Aorta (tissue), 5 donors: ENCODE measurements around the gene SPAG9. TPM values are rescaled to one million over a fixed set of nuclear protein-coding genes. Genes with fewer than 3 reads are reported as not detected.

ENCODE experiments used
- ATAC-seq: fragments of 200-7000 bp; cut with Tn5 transposase; one replicate; pipeline ENCODE4 v1.9.1; 2022; ENCODE audit warnings: moderate library complexity; ENCODE audit not compliant: low FRiP score
- DNase-seq, 2 donors: peaks; one replicate each; pipeline ENCODE4 v3.0.0-alpha.2; 2020
- H3K27ac ChIP-seq, 2 donors: one replicate each; pipeline ENCODE4 v1.5.1; 2013; ENCODE audit warnings: low read length in 2 of 2, mild to moderate bottlenecking in 2 of 2, moderate library complexity in 2 of 2, control low read depth in 1 of 2, inconsistent platforms in 1 of 2, low read depth in 1 of 2
- H3K27me3 ChIP-seq, 2 donors: one replicate each; pipeline ENCODE4 v1.6.1; 2013; ENCODE audit warnings: control low read depth in 1 of 2, low read length in 1 of 2, mild to moderate bottlenecking in 1 of 2, moderate library complexity in 1 of 2; ENCODE audit not compliant: insufficient read depth in 2 of 2, control insufficient read depth in 1 of 2
- H3K36me3 ChIP-seq, 2 donors: one replicate each; pipeline ENCODE4 v1.6.1; 2013; ENCODE audit warnings: control low read depth in 1 of 2, low read length in 1 of 2, mild to moderate bottlenecking in 1 of 2; ENCODE audit not compliant: insufficient read depth in 2 of 2, control insufficient read depth in 1 of 2
- H3K4me1 ChIP-seq, 2 donors: one replicate each; pipeline ENCODE4 v1.6.1; 2013; ENCODE audit warnings: low read length in 2 of 2, control low read depth in 1 of 2, mild to moderate bottlenecking in 1 of 2, moderate library complexity in 1 of 2; ENCODE audit not compliant: insufficient read depth in 2 of 2, control insufficient read depth in 1 of 2
- H3K4me3 ChIP-seq, 2 donors: one replicate each; pipeline ENCODE4 v1.5.1; 2013; ENCODE audit warnings: low read length in 2 of 2, control low read depth in 1 of 2, mild to moderate bottlenecking in 1 of 2
- H3K9me3 ChIP-seq: one replicate; pipeline ENCODE4 v1.6.1; 2013; ENCODE audit warnings: mild to moderate bottlenecking, low read length; ENCODE audit not compliant: control insufficient read depth
- WGBS, 2 donors: extraction: QIAGEN DNeasy Blood & Tissue Kit; methylation state at CpG; one replicate each; pipeline ENCODE4 v1.1.7; 2013; 5-methylcytosine and 5-hydroxymethylcytosine counted together
- intact Hi-C, 2 donors: fragments of 100-400 bp; cut with DNase I; formaldehyde crosslinking; loops; one replicate each; pipeline versions ENCODE4 v1.14.2 to v1.15.0; 2022
- polyA plus RNA-seq, 2 donors: library from polyadenylated mRNA; stranded (reverse); fragments of 200-250 nt; gene quantifications; one replicate each; pipeline ENCODE4 v1.2.3, GENCODE V29; 2013
- total RNA-seq, 2 donors: library from RNA; stranded (reverse); fragmentation: NEBNext Ultra II Directional; extraction: Animal tissue kit (Norgen Biotek cat#: 25700); gene quantifications; one replicate each; pipeline ENCODE4 v1.2.1, GENCODE V29; 2021
- donor health status: healthy with polysubstance abuse.
- donor health status: Bipolar disorder and iron deficiency.
- donor health status: DM: no; HTN: no; CAD: no.
- donor health status: DM: no; HTN: no; CAD: no.
- donor health status: DM: yes; HTN: yes; CAD: no.

Gene SPAG9
- total and polyA plus RNA-seq, 4 donors = 20.7 to 151 (median 85.6) TPM

DNA sequence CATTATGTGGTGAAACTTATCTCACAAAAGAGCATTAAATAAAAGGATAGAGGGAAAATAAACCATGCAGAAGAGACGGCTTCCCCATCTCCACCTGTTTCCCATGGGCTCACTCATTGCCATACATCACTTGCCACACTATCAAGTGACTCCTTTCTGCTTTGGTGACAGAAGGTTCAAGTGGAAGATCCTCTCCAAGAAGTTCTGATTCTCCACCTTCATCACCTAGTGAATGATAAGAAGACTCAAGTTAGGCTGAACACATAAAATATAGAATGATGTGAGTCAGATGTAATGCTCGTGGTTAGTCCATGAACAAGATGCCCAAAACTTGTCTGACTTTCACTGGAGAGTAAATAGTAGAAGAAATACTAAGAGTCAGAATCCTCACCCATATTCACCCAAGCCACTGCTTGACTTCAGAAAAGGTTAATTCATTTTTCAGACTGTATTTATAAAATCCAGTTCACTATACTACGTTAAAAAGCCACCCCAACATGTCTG lies 154.5 kb downstream of the SPAG9 start:
- Histone ChIP-seq H3K4me3 (no peak overlapping the region), H3K27me3 (no peaks in the 10 kb centered on the region), H3K27ac (no peak overlapping the region), H3K9me3 (no peaks in the 10 kb centered on the region), H3K4me1 (no peaks in the 10 kb centered on the region), H3K36me3 (no peaks in the 10 kb centered on the region)
- ATAC-seq (no peak), DNase-seq (no peak)
- intact Hi-C loops = no loop called here
- 76% methylated on average over 3 of the region's 3 CpGs for WGBS, 2 donors

- Histone ChIP-seq H3K36me3 (peaks cover 0 to 1% of the 10 kb centered on the region in 2 donors), H3K4me1 (no peaks in the 10 kb centered on the region), H3K4me3 (no peak overlapping the region), H3K27me3 (no peaks in the 10 kb centered on the region), H3K27ac (no peak overlapping the region), H3K9me3 (no peaks in the 10 kb centered on the region)
- DNase-seq (no peak), ATAC-seq (no peak)
- WGBS, 2 donors = 2 to 8% methylated on average over 2 of the region's 2 CpGs
- intact Hi-C loops = no loop called here
Observed at GRCh38 chr17:50963139-50963538, 157.5 kb downstream of the SPAG9 start.

DNA sequence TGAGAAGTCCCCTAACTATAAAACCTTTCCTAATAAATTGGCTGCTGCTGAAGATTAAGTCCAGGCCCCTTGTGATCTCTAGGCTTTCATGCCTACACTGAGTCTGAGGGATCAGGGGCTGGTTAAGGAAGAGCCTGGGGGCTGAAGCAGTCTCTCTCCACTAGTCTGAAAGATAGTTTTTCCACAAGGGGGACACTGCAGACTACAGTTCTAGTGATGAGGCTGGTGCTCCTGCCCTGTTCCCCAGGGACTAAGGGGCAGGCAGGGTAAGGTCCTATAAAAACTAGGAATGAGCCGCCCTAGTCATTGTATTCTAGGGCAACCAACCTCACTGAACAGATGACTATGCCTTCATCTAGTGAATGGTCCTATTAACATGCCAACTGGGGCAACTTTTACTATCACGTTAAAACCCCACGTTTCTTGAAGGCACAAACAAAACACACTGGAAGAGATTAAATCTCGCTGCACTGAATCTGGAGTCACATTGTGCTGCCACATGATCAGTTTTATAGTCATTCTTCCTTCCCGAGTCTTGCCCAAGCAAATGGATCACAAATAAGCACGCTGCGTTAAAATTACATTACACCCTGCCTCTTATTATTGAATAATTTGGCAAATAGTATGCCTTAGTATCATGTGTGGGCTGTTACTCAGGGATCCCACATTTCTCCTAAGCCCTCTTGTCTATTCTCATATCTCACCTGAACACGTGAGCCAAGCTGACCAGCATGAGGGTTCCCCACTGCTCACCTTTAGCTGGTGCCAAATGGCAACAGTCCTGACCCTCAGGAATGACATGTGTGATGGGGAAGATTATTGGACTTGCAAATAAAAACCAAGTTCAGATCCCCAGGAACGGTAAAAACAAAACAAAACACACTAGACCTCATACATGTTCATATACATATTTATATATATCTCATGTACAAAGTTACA lies 159.1 kb downstream of the SPAG9 start:
- intact Hi-C loops = no loop called here
- 83 to 86% methylated on average over 9 of the region's 9 CpGs for WGBS, 2 donors
- Histone ChIP-seq H3K27ac (no peak overlapping the region), H3K9me3 (no peaks in the 10 kb centered on the region), H3K4me1 (no peaks in the 10 kb centered on the region), H3K27me3 (no peaks in the 10 kb centered on the region), H3K36me3 (peaks cover 0 to 1% of the 10 kb centered on the region in 2 donors), H3K4me3 (no peak overlapping the region)
- DNase-seq (no peak), ATAC-seq (no peak)

- intact Hi-C loops = loop anchor here (5.0 kb wide), 3 partner anchors 107 to 177 kb away; no protein-coding TSS in a partner anchor
- no peaks in the 10 kb centered on the region for H3K9me3 ChIP-seq
- H3K27me3 ChIP-seq = no peaks in the 10 kb centered on the region
- ATAC-seq (no peak), DNase-seq (no peak)
- no peaks in the 10 kb centered on the region for H3K4me1 ChIP-seq
- H3K4me3 ChIP-seq = no peak overlapping the region
- no peak overlapping the region for H3K27ac ChIP-seq
- WGBS, 2 donors = 92 to 95% methylated on average over 2 of the region's 2 CpGs
- H3K36me3 ChIP-seq = peaks cover 0 to 1% of the 10 kb centered on the region in 2 donors
Observed at GRCh38 chr17:50959341-50959740, 161.3 kb downstream of the SPAG9 start.

DNA sequence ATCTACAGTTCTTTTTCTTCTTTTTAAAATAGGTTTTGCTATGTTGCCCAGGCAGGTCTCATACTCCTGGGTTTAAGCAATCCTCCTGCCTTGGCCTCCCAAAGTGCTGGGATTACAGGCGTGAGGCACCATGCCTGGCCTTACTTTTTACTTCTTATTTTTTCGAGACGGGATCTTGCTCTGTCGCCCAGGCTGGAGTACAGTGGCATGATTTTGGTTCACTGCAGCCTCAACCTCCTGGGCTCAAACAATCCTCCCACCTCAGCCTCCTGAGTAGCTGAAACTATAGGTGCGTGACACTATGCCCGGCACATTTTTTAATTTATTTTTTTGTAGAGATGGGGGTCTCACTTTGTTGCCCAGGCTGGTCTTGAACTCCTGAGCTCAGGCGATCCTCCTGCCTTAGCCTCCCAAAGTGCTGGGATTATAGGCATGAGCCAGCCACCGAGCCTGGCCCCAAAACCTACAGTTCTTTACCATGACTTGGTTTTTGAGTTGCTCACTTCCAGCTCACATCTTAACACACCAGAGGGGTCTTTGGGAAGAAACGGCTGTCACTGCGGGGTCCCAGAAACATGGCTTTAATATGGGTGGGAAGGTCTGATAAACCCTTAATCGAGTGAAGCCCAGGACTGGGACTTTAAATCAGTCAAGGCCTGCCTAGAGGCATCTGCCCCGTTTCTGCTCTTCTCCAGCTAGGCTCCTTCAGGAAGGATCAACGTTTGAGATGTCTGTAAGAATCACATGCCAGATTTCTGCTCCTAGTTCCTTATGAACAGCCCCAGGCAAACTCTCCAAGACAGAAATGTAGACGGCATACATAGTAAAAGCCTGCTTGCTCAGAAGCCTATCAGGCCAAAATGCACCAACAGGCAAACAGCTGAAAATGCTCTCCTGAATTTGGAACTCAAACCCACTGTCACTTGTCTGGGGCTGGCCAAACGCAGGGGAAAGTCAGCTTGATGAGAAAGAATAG lies 162.8 kb downstream of the SPAG9 start:
- H3K27ac ChIP-seq = no peak overlapping the region
- 83 to 85% methylated on average over 15 of the region's 15 CpGs for WGBS, 2 donors

DNA sequence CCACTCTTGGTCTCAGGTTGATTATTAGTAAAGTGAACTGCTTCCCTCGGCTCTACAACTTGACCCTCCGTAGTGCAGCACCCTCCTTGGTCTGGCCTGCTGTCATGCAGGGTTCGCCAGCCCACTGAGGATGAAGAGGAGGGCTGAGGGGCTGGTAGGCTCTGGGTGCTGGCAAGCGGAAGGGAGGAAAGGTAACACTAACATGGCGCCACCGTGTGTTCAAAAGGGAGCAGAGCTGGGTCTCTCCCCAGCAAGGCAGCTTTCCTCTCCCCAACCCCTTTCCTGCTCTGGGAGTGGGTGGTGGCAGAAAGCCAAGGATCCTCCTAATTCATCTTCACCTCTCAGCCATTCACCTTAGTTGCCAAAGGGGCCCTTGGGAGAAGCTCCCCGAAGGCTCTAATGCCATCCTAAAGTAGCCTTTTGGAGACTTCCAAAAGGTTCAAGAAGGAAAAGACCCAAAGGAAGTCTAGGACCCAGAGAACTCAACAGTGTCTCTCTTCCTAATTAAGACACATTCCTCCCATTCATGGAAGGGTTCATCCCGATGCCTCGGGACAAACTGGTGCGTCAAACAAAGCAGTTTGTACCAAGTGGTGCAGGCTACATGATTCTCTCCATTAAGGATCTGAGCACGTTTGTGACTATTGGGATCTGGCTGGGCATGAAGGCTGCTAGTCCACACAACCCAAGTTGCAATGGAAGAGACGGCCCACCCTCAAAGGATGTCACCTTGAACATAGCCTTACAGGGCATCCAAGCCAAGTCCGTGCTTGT lies 163.7 kb downstream of the SPAG9 start:
- ATAC-seq (peak; percentile 78), DNase-seq (peak; percentile 80 to 86)
- no peaks in the 10 kb centered on the region for H3K4me1 ChIP-seq
- no peak overlapping the region for H3K27ac ChIP-seq
- 32 to 35% methylated on average over 13 of the region's 13 CpGs for WGBS, 2 donors
- no peaks in the 10 kb centered on the region for H3K9me3 ChIP-seq
- no peaks in the 10 kb centered on the region for H3K27me3 ChIP-seq
- H3K4me3 ChIP-seq = no peak overlapping the region
- peaks cover 0 to 1% of the 10 kb centered on the region in 2 donors for H3K36me3 ChIP-seq
- intact Hi-C loops = loop anchor here (5.0 kb wide), 3 partner anchors 105 to 175 kb away; no protein-coding TSS in a partner anchor

More for the DNA sequence above, 162.8 kb downstream of the SPAG9 start:
- Histone ChIP-seq H3K27me3 (no peaks in the 10 kb centered on the region), H3K36me3 (peaks cover 0 to 1% of the 10 kb centered on the region in 2 donors), H3K4me1 (no peaks in the 10 kb centered on the region), H3K4me3 (no peak overlapping the region), H3K9me3 (no peaks in the 10 kb centered on the region)
- no peak for ATAC-seq
- intact Hi-C loops = loop anchor here (5.0 kb wide), 3 partner anchors 106 to 176 kb away; no protein-coding TSS in a partner anchor
- DNase-seq = no peak

DNA sequence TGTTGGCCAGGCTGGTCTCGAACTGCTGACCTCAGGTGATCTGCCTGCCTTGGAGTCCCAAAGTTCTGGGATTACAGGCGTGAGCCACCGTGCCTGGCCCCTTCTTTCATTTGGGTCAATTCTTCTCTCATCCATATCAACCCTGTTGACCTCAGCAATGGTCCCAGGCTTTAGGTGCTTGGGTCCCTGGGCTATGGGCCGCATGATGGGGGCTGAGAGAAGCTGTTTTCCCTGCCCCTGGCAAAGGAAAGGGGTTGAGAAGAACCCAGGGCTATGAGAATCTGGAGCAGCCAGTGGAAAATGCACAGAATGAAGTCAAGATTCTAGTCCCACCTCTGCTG lies 164.3 kb downstream of the SPAG9 start:
- Histone ChIP-seq H3K36me3 (peaks cover 0 to 1% of the 10 kb centered on the region in 2 donors), H3K27ac (no peak overlapping the region), H3K4me1 (no peaks in the 10 kb centered on the region), H3K9me3 (no peaks in the 10 kb centered on the region), H3K27me3 (no peaks in the 10 kb centered on the region), H3K4me3 (no peak overlapping the region)
- WGBS, 2 donors = 83 to 84% methylated on average over 4 of the region's 4 CpGs
- DNase-seq = no peak
- no peak for ATAC-seq
- intact Hi-C loops = loop anchor here (5.0 kb wide), 3 partner anchors 104 to 174 kb away; no protein-coding TSS in a partner anchor
